NCI-H2081 treated with DMSO at 0.1 percent for 48 hours (cell line): ENCODE measurements around the gene PRSS56.
"Not testable (repeated sequence)": the region's sequence is repeated elsewhere in the genome, so short reads cannot be mapped to it uniquely, and the experiment has no call there.

Experiments
- DNase-seq: peaks from one replicate; lab custom pipeline; 2025; lab: John Stamatoyannopoulos, UW

PRSS56 gene

DNA sequence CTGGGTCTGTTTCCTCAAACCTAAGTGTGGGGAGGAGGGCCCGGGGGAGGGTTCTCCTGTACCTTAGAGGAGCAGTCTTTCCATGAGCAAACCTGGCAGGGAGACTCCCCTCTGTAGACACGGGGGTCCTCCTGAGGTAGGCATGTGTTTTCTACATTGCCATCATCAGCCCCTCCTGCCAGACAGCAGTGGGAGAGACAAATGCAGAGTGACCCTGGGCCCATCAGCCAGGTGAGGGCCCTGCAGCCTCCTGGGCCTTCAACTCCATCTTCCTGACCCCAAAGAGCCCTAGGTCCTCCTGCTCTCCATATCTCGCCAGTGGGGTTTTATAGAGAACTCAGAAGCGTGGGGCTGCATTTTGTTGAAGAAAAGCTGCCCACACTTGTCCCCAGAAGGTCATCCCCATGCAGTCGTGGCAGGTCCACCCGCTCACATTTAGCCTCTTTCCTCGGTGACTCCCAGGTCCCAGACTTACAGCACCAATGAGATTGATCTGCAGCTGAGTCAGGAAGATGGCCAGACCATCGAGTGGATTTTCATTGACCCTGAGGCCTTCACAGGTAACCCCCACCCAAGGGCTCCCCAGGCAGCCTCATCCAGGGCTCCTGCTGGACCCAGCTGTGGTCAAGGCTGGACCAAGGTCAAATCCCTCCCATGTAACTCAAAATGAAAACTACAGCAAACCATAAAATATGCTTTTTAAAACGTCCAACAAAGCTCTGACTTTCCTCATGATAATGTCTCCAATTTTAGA is 21.9 kb downstream of the PRSS56 start:
- DNase-seq = no peak

DNA sequence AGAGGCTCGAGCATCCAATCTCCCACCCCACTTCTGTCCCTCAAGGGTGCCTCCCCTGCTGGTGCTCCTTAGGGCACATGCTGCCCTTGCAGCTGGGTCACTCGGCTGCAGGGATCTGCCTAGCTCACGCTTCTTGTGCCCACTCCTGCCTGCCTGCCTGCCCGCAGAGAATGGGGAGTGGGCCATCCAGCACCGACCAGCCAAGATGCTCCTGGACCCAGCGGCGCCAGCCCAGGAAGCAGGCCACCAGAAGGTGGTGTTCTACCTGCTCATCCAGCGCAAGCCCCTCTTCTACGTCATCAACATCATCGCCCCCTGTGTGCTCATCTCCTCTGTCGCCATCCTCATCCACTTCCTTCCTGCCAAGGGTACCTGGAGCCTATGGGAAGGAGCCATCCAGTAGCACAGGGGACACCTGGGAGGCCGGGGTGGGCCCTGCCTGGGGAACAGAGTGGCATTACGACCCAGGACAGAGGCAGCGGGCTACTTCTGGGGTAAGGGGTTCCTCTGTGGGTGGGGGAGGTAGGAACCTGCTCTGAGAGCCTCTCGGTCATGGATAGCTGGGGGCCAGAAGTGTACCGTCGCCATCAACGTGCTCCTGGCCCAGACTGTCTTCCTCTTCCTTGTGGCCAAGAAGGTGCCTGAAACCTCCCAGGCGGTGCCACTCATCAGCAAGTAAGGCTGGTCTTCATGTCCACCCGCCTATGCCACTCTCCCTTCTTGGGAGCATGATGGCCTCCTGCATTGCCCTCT is 22.7 kb downstream of the PRSS56 start:
- no peak for DNase-seq

DNA sequence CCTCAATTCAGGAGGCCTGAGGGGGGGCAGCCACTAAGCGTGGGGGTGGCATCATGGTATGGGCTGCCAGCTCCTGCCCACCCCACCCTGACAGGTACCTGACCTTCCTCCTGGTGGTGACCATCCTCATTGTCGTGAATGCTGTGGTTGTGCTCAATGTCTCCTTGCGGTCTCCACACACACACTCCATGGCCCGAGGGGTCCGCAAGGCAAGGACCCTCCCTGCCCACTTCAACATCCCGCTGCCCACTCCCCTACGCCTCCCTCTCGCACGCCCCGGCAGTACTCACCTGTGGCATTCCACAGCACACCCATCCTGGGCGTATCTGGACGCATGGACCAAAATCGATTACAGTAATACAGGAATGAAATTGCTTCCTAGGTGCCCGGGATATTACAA is 23.3 kb downstream of the PRSS56 start:
- no peak for DNase-seq

DNA sequence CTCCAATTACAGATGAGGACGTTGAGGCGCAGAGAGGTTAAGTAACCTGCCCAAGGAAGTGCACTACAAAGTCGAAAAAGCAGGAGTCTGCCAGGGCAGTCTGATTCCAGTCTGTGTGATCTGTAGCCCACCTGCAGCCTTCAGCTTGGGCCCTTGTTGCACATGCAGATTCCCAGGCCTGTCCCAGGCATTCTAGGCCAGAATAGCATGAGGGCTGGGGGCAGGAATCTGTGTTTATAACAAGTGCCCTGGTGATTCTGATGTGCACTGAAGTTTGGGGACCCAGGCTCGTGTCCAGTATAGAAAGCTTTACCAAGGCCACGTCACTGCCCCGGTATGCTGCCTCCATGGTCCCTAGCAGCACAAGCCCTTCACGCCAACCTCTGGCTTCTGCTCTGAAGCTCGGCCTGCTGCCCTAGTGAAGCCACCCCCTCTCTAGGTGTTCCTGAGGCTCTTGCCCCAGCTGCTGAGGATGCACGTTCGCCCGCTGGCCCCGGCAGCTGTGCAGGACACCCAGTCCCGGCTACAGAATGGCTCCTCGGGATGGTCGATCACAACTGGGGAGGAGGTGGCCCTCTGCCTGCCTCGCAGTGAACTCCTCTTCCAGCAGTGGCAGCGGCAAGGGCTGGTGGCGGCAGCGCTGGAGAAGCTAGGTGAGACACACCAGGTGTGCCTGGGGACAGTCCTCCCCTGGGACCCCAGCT is 23.9 kb downstream of the PRSS56 start:
- DNase-seq = no peak

DNA sequence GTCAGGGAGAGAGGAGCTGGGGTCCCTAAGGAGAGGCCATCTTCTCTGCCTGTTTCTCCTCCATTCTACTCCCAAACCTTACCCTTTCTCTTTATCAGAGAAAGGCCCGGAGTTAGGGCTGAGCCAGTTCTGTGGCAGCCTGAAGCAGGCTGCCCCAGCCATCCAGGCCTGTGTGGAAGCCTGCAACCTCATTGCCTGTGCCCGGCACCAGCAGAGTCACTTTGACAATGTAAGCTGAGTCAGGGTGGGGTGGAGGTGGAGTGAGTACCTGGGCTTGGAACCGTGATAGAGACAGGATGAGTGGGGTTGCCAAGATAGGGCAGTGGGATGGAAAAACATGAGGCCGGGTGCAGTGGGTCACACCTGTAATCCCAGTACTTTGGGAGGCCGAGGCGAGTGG is 24.5 kb downstream of the PRSS56 start:
- no peak for DNase-seq

DNA sequence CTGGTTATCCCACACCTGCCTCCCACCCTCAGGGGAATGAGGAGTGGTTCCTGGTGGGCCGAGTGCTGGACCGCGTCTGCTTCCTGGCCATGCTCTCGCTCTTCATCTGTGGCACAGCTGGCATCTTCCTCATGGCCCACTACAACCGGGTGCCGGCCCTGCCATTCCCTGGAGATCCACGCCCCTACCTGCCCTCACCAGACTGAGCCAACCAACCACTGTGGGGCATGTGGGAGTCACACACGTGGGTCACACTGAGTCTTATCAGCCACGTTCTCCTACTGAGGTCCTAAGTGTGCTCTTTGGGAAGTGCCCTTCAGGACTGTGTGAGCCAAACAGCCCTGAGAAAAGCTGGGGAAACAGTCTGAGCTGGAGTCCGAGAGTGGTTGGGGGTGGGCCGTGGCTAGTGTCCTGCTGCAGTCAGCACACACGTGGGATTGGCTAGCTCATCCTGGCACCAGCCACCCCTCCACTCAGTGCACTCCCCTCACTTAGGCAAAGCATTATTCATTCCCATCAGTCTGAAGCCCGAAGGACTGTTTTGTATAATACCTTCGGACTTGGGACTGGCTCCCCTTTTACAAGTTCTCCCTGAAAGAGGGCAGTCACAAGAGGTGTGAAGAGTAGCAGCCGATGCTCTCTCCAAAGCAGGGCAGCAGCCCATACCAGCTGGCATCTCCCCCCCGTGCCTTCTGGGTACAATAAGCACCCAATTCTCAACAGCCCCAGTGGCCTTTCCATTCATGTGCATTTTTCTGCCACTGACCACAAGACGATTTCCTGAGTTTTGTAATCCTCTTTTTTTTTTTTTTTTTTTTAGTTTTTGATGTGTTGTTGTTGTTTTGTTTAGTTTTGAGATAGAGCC is 25.6 kb downstream of the PRSS56 start:
- DNase-seq = no peak

DNA sequence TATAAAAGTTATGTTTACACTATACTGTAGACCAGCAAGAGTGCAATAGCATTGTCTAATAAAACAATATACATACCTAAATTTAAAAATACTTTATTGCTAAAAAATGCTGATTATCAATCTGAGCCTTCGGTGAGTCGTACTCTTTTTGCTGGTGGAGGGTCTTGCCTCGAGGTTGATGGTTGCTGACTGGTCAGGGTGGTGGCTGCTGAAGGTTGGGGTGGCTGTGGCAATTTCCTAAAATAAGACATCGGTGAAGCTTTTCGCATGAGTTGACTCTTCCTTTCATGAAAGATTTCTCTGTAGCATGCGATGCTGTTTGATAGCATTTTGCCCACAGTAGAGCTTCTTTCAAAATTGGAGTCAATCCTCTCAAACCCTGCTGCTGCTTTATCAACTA is 27.8 kb downstream of the PRSS56 start:
- no peak for DNase-seq

DNA sequence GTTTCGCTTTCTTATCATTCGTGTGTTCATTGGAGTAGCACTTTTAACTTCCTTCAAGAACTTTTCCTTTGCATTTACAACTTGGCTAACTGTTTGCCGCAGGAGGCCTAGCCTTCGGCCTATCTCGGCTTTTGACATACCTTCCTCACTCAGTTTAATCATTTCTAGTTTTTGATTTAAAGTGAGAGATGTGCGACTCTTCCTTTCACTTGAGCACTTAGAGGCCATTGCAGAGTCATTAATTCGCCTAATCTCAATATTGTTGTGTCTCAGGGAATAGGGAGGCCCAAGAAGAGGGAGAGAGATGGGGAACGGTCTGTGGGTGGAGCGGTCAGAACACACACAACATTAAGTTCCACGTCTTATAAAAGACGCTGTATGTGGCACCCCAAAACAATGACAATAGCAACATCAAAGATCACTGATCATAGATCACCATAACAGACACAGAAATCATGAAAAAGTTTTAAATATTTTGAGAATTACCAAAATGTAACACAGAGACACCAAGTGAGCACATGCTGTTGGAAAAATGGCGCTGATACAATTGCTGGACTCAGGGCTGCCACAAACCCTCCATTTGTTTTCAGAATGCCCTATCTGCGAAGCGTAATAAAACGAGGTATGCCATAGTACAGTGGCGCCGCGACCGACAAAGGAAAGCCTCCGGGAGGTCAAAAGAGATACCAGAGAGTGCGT is 29.6 kb downstream of the PRSS56 start:
- DNase-seq = no peak

DNA sequence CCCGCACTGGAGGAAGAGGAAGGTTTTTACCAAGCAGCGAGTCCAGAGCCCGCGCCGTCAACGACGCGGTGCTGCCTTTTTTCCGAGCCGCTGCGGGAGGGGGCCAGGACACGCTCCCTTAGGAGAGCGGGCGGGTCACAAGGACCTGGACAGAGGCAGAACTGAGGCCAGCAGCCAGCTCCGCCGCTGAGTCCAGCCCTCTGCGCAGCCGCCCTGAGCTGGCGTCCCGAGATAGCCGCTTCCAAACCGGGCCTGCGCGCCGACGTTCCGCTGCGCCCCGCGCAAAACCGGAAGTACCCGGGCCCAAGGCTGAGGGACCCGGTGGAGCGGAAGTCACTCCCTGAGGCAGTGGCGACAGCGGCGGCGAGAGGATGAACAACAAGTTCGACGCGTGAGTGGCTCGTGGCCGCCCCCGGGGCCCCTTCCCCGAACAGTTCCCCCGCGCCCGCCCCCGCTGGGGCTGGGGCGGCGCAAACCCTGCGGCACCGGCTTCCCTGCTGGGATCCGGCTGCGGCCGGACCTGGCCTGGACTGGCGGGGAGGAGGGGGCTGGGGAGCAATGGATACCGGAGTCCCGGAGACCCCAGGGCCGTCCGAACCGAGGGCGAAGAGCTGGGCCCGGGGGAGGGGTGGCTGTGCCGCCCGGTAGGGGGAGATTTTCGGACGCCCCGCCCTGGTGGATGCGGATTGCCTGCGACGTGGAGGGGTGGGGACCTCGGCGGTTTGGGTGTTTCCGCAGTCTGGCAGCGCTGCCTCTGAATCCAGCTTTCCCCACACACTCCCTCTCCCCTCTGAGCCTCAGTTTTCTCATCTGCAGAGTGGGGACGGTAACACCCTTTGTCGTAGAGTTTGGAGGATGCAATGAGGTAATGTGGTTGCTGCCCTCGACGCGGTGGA is 30.4 kb downstream of the PRSS56 start, which contains the start of the genes EIF4E2 and TIGD1:
TSS of gene EIF4E2 (plus strand) at position 336 of the 896 bp plus-strand sequence. CDS start at position 372, 36 bp downstream.
TSS of gene TIGD1 (minus strand) at position 204 of the 896 bp plus-strand sequence. CDS start 675 bp downstream, outside the sequence.
- DNase-seq = peak; percentile 61

DNA sequence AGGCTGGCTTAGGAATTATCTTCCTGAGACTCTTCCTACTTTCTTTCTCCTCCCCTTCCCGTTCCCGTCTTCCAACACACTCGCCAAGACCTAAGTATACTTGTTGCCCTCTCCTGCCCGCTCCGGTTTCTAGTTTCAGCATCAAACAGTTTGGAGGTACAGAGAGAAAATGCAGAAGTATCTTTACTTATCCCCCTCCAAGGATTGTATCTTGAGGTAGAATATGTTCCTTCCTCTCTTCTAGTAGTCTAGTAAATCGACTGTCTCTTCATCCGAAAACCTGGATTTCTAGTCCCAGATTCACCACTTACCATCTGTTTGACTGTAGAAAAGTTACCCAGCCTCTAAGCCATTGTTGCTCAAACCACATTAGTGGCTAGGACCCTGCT is 31.1 kb downstream of the PRSS56 start:
- no peak for DNase-seq

DNA sequence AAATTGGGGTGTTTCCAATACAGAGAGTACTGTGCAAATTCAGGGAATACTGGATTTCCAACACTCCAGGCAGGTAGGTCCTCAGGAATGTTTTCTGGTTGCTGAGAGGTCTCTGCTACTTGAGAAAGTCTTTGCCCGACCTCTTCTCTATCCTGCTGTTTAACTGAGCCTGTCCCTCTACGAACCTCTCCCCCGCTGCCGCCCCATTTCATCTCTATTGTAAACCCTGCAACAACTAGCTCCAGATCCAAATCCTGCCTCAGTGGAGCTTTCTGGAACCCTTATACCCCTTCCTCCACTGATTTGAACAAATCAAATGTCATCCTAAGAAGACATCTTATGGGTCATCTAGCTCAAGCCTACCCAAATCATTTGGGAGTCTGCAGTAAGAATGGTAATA is 31.6 kb downstream of the PRSS56 start:
- DNase-seq = no peak

DNA sequence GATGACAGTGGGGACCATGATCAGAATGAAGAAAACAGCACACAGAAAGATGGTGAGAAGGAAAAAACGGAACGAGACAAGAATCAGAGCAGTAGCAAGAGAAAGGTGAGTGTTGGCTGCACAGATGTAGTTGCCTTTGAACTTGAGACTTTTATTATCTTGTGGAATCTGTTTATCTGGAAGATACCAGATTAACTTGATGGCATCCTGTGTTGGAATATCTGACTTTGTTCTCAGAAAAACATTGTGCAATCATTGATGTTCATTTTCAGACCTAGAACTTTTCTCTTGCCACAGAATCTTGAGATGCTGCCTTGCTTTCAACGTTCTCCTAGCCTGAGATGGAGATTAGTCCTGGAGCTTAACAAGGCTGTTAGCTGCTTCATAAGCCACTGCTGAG is 36.2 kb downstream of the PRSS56 start:
- DNase-seq = no peak

DNA sequence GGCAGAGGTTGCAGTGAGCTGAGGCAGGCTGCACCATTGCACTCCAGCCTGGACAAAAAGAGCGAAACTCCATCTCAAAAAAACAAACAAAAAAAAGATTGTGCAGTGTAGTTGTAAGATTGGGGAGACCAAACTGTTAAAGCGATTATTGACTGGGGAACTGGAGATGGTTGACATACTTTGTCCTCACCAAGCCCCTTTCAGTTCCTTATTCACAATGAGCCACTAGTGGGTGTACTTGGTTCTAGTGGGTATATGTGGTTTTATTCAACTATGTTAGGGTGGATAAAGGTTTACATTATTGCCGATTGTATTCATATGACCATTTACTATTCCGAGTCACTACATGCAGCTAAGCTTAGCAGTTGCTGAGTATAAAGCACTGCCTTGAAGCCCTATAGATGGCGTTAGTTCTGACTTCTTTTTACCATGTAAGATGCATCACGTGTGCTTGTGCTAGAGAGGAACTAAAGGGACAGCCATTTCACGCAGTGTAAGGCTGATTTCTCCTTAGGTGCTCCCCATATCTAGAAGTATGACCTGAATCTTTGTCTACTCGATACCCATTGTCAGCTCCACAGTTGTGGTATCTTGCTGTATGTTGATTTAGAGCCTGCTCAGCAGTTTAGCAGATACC is 42.4 kb downstream of the PRSS56 start:
- no peak for DNase-seq

DNA sequence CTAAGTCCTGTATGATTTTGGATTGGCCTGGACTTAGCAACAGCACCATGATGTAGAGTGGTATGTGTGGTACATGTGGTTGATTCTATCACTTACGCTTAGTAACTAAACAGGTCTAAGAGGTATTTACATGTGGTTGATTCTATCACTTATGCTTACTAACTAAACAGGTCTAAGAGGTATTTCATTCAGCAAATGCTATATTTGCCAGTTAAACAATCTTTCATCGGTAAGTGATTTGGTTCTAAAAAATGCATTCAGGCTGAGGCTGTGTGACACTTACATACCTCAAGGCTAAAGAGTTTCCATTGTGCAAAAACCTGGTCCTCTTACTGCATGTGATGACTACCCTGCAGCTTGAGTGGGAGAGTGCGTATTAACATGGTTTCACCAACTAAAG is 43.4 kb downstream of the PRSS56 start:
- DNase-seq = no peak

DNA sequence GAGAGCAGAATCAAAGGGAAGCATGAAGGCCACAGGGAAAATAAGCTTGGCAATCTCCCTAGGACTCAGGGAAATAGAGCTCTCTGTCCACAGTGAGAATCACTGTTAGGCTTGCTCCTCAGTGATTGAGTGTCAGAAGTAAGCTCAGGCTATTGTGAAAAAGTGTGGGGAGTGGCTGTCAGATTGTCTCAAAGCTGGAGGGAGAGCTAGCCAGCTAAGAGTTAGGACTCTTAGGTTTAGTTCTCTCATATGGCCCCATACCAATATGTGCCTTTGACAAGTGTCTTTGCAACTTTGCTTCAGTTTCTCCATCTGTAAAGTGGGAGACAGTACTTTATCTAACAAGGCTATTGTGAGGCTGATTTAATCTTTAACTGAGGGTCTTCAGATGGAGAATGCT is 47.5 kb downstream of the PRSS56 start:
- DNase-seq = no peak

DNA sequence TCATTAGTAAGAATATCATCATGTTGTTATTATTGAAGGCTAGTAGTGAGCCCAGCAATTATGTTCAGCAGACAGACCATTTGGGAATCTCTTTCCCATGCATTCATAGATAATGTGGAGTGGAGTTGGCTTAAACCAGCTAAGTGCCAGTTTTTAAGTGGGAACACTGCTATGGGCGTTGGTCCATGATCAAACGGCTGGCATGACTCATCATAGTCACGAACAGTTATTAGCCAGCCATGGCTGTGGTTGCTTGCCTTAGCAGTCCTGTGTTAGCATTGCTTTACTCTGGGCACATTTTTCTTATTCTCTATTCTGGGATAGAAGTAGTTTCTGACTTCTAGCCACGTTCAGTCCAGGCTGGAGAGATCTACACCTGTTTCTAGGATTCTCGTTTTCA is 48.0 kb downstream of the PRSS56 start:
- no peak for DNase-seq

DNA sequence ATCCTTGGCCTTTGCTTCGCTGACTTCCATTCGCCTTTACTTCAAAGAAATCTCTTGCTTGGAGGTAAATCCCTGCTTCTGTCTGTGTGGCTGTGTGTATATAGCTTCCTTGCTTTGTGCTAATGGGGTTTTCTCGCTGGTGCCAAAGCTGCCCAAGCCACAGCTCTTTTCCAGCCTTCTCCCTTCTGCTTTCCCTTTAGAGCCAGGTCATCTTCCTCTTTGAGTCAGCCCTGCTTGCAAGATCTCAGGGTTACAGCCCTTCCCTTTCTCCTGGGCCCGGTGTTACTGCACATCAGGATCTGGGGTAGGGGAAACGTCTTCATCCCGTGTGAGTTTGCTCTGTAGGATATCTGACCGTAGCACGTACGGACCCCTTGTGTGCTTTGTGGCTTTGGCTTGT is 49.4 kb downstream of the PRSS56 start:
- DNase-seq = no peak

DNA sequence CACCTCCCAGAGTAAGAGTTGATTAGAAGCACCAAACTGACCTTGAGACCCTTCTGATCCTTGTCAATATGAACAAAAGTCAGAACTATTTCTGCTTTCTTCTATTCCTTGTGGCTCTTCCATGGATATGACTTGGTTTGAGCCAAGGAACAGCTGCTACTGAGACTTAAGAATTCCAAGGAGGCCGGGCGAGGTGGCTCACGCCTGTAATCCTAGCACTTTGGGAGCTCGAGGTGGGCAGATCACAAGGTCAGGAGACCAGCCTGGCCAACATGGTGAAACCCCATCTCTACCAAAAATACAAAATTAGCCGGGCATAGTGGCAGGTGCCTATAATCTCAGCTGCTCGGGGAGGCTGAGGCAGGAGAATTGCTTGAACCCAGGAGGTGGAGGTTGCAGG is 50.3 kb downstream of the PRSS56 start:
- not testable (repeated sequence) for DNase-seq

DNA sequence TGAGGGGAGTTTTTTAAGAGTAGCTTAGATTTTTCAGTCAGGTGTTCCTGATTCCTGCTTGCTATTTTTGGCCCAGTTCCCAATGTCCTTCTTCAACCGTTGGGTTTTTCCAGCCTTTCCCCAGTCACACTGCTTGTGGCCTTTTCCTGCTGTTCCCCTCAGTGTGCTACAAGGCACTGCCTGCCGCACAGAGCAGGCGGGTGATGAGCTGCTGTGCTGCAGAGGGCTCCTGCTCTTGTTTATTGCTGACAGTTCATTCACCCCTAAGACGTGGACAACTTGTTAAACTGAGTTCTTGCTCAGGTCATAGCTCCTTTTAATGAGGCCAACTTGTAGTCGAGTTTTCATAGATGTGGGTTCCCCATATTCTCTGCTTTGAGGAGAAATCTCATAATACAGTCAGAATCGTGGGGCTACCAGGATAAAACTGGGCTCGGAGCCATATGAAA is 50.9 kb downstream of the PRSS56 start:
- DNase-seq = no peak

DNA sequence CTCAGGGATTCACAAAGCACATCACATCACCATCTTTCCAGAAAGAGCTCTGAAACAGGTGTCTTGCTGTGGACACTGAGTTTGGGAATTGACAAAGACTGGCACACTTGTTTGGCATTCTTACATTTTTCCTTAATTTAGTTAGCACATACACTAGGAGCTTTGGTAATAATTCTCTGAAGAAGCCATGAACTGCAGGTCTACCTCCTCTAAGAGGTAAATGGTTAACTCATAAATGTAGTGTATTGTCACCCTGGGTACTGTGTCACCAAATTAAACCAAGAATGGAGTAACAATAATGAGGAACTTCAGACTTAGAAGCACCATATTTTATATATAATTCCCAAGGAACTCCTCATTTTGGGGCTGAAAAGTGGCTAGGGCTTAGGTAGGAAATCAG is 52.9 kb downstream of the PRSS56 start:
- DNase-seq = no peak
